ENCODE data around the gene SRRM3.
"Not testable (repeated sequence)": the region's sequence is repeated elsewhere in the genome, so short reads cannot be mapped to it uniquely, and the experiment has no call there.

The SRRM3 gene

GRCh38 chr7:76238326-76238725, 36.6 kb downstream of the SRRM3 start:
- in situ Hi-C loops (cut with HindIII; ENCODE audit: low pct_unique_long_range_greater_than_20kb, low sequenced_read_pairs), result no loop called here
- no peak for DNase-seq (ENCODE audit: low read depth in 1 of 2, low spot score in 1 of 2)
- no peak for TF ChIP-seq JUND (IDR thresholded peaks at IDR 0.05; ENCODE audit: low read depth)

- no peak for DNase-seq (ENCODE audit: low read depth in 1 of 2, low spot score in 1 of 2)
- TF ChIP-seq JUND (IDR thresholded peaks at IDR 0.05; ENCODE audit: low read depth), result no peak
- in situ Hi-C loops (cut with HindIII; ENCODE audit: low pct_unique_long_range_greater_than_20kb, low sequenced_read_pairs), result no loop called here
These were observed 39.4 kb downstream of the SRRM3 start for GRCh38 chr7:76241141-76241540.

GRCh38 chr7:76242517-76243063, 40.9 kb downstream of the SRRM3 start:
- in situ Hi-C loops (cut with HindIII; ENCODE audit: low pct_unique_long_range_greater_than_20kb, low sequenced_read_pairs); DNase-seq (ENCODE audit: low read depth in 1 of 2, low spot score in 1 of 2): not testable (repeated sequence)

GRCh38 chr7:76244781-76245391, 43.2 kb downstream of the SRRM3 start:
- in situ Hi-C loops (cut with HindIII; ENCODE audit: low pct_unique_long_range_greater_than_20kb, low sequenced_read_pairs), result no loop called here
- no peak for DNase-seq (ENCODE audit: low read depth in 1 of 2, low spot score in 1 of 2)
- TF ChIP-seq JUND (IDR thresholded peaks at IDR 0.05; ENCODE audit: low read depth), result no peak

GRCh38 chr7:76246804-76247389, 45.2 kb downstream of the SRRM3 start:
- DNase-seq (ENCODE audit: low read depth in 1 of 2, low spot score in 1 of 2), result no peak
- TF ChIP-seq JUND (IDR thresholded peaks at IDR 0.05; ENCODE audit: low read depth), result no peak
- in situ Hi-C loops (cut with HindIII; ENCODE audit: low pct_unique_long_range_greater_than_20kb, low sequenced_read_pairs), result no loop called here

- in situ Hi-C loops (cut with HindIII; ENCODE audit: low pct_unique_long_range_greater_than_20kb, low sequenced_read_pairs), result no loop called here
- no peak for DNase-seq (ENCODE audit: low read depth in 1 of 2, low spot score in 1 of 2)
- TF ChIP-seq JUND (IDR thresholded peaks at IDR 0.05; ENCODE audit: low read depth), result no peak
These were observed 46.2 kb downstream of the SRRM3 start for GRCh38 chr7:76247938-76248337.

DNA sequence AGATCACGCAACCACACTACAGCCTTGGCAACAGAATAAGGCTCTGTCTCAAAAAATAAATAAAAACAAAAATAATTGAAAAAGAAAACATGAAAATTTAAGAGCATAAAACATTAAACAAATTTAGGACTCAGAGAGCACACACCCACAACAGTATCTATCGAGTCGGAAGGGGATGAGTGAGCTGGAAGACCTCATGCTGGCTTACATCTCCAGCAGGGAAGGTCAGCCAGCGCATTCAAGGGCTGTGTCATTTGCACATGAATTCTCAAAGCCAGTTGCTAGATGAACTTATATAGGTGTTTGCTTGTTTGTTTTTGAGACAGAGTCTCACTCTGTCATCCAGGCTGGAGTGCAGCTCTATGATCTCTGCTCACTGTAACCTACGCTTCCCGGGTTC, 50.3 kb downstream of the SRRM3 start:
- in situ Hi-C loops (cut with HindIII; ENCODE audit: low pct_unique_long_range_greater_than_20kb, low sequenced_read_pairs), result no loop called here
- no peak for DNase-seq (ENCODE audit: low read depth in 1 of 2, low spot score in 1 of 2)
- TF ChIP-seq JUND (IDR thresholded peaks at IDR 0.05; ENCODE audit: low read depth), result no peak

DNA sequence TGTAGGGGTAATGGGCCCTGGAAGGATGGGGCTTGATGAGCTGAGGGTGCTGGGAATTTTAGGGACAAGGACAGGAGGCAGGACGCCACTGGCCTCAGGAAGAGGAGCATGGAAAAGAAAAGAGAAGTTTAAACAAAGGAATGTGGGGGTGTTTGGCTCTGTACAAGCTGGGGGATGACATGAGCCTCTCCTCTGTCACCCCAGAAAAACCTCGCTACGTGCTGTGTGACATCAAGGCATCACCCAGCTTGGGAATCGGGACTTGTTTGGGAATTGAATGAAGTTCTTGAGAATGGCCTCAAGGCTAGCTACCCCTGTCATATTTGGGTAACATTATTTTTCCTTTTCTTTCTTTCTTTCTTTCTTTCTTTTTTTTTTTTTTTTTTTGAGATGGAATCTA, 53.1 kb downstream of the SRRM3 start:
- TF ChIP-seq JUND (IDR thresholded peaks at IDR 0.05; ENCODE audit: low read depth), result no peak
- in situ Hi-C loops (cut with HindIII; ENCODE audit: low pct_unique_long_range_greater_than_20kb, low sequenced_read_pairs), result no loop called here
- DNase-seq (ENCODE audit: low read depth in 1 of 2, low spot score in 1 of 2), result no peak

DNA sequence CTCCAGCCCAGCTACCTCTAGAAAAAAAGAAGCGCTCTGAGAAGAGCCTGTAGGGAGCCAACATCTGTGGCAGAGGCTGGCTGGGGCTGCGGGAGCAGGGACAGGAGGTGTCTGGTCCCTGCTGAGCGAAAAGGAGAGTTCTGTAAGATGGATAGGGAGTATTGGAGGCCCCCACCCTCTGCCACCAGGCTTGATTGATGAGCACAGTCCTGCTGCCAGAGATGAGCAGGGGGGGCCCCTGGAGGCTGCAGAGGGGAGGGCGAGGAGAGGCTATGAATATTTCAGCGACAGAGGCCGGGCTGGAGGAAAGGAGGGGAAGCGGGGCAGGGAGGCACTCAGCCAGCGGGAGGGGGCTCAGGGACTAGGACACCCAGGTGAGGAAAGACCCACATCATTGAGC, 56.3 kb downstream of the SRRM3 start:
- TF ChIP-seq JUND (IDR thresholded peaks at IDR 0.05; ENCODE audit: low read depth), result no peak
- DNase-seq (ENCODE audit: low read depth in 1 of 2, low spot score in 1 of 2), result peak in 1 of 2 experiments; percentile 32
- in situ Hi-C loops (cut with HindIII; ENCODE audit: low pct_unique_long_range_greater_than_20kb, low sequenced_read_pairs), result no loop called here

GRCh38 chr7:76259124-76260093, 57.7 kb downstream of the SRRM3 start:
- no peak for TF ChIP-seq JUND (IDR thresholded peaks at IDR 0.05; ENCODE audit: low read depth)
- DNase-seq (ENCODE audit: low read depth in 1 of 2, low spot score in 1 of 2), result no peak
- in situ Hi-C loops (cut with HindIII; ENCODE audit: low pct_unique_long_range_greater_than_20kb, low sequenced_read_pairs), result no loop called here

GRCh38 chr7:76260171-76260703, 58.5 kb downstream of the SRRM3 start:
- no peak for TF ChIP-seq JUND (IDR thresholded peaks at IDR 0.05; ENCODE audit: low read depth)
- peak in 1 of 2 experiments; percentile 84 for DNase-seq (ENCODE audit: low read depth in 1 of 2, low spot score in 1 of 2)
- in situ Hi-C loops (cut with HindIII; ENCODE audit: low pct_unique_long_range_greater_than_20kb, low sequenced_read_pairs), result no loop called here

DNA sequence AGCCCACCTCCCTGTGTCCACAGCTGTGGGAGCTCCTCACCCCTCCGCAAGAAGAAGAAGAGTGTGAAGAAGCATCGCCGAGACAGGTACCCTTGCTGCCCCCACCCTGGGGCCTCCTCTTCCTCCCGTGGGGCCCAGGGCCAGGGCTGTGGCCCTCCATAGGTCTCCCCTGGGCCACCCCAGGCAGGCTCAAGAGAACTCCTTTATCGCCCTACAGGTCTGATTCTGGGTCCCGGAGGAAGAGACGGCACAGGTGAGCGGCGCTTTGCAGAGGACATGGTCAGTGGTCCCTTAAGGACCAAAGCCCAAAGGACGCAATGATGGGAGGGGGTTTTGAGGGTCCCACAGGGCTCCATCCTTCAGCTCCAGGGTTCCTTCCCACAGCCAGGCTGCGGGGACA, 59.6 kb downstream of the SRRM3 start:
- in situ Hi-C loops (cut with HindIII; ENCODE audit: low pct_unique_long_range_greater_than_20kb, low sequenced_read_pairs), result no loop called here
- TF ChIP-seq JUND (IDR thresholded peaks at IDR 0.05; ENCODE audit: low read depth), result no peak
- DNase-seq (ENCODE audit: low read depth in 1 of 2, low spot score in 1 of 2), result no peak
